ENCODE data around the gene IL18BP. TPM values are rescaled to one million over a fixed set of nuclear protein-coding genes. Genes with fewer than 3 reads are reported as not detected.

Gene IL18BP
- total RNA-seq, 3 donors from 2014 or later = 7.6 to 14.5 (median 13.7) TPM

GRCh38 chr11:72038491-72038890 lies 39.8 kb downstream of the IL18BP start:
- no peaks in the 10 kb centered on the region for H3K9me3 ChIP-seq
- no peak for TF ChIP-seq CTCF (IDR thresholded peaks at IDR 0.05)
- intact Hi-C loops (cut with DNase I, micrococcal nuclease) = no loop called here
- no peaks in the 10 kb centered on the region for H3K36me3 ChIP-seq (ENCODE audit: low read depth)
- peaks cover 52% of the 10 kb centered on the region for H3K4me1 ChIP-seq (ENCODE audit: low read depth)
- DNase-seq (peak in 2 of 3 donors; percentile 57 to 64), ATAC-seq (peak; percentile 13)
- H3K4me3 ChIP-seq = no peak overlapping the region

DNA sequence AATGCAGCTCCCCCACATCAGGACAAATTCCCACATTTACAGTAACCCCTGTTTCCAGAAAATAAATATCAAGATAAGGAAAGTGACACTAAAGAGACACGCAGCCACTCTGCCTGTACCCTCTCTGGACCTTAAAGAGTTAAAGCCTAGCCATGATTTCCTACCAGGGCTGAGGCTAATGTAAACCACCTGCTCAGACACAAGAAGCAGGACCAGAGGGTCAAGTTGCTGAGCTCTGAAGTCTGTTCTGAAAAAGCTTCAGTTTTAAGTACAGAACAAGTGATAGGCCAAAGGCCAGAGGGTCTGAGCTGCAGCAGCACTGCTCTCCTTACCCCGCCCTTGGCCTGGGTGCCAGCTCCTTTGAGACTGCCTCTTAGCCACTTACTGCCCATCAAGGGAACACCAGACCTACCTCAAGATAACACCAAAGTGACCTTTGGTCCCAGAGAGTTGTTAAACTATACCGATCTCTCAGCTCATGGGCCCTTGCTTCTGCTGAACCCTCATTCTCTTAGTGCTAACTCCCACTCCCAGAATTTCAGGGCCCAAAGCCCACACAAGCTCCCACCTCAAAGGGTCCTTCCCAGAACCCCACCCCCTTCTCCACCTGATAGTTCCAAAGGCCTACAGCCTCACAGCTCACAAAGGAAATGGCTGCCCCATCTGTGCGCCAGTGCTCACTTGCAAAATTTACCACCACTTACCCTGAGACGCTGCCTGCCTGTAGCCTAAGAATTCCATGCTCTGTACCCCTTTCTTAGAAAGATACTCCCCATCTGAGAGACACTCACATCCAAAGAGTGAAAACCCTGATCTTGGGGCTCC lies 40.5 kb downstream of the IL18BP start:
- no peaks in the 10 kb centered on the region for H3K36me3 ChIP-seq (ENCODE audit: low read depth)
- intact Hi-C loops (cut with DNase I, micrococcal nuclease) = no loop called here
- DNase-seq = peak; percentile 83 to 87 (median 85)
- peak overlapping the region; percentile 11 for H3K4me3 ChIP-seq
- TF ChIP-seq CTCF (IDR thresholded peaks at IDR 0.05) = no peak
- peaks cover 54% of the 10 kb centered on the region for H3K4me1 ChIP-seq (ENCODE audit: low read depth)
- no peaks in the 10 kb centered on the region for H3K9me3 ChIP-seq
- ATAC-seq = peak; percentile 72

- H3K9me3 ChIP-seq = no peaks in the 10 kb centered on the region
- peak overlapping the region; percentile 11 for H3K4me3 ChIP-seq
- peaks cover 54% of the 10 kb centered on the region for H3K4me1 ChIP-seq (ENCODE audit: low read depth)
- no peaks in the 10 kb centered on the region for H3K36me3 ChIP-seq (ENCODE audit: low read depth)
- TF ChIP-seq CTCF (IDR thresholded peaks at IDR 0.05) = no peak
- ATAC-seq (peak; percentile 26), DNase-seq (peak; percentile 45 to 68 (median 53))
- intact Hi-C loops (cut with DNase I, micrococcal nuclease) = no loop called here
Measured at GRCh38 chr11:72039856-72040401, 41.2 kb downstream of the IL18BP start.

- Histone ChIP-seq H3K4me1 (ENCODE audit: low read depth) (peaks cover 54% of the 10 kb centered on the region), H3K9me3 (no peaks in the 10 kb centered on the region), H3K4me3 (peak overlapping the region; percentile 28), H3K36me3 (ENCODE audit: low read depth) (no peaks in the 10 kb centered on the region)
- ATAC-seq = peak; percentile 76
- intact Hi-C loops (cut with DNase I, micrococcal nuclease) = no loop called here
- TF ChIP-seq CTCF (IDR thresholded peaks at IDR 0.05) = no peak
- DNase-seq = peak; percentile 94 to 97 (median 95)
Measured at GRCh38 chr11:72040491-72041363, 42.0 kb downstream of the IL18BP start.

- DNase-seq (peak; percentile 77 to 79 (median 78)), ATAC-seq (peak; percentile 61)
- H3K4me1 ChIP-seq (ENCODE audit: low read depth) = peaks cover 53% of the 10 kb centered on the region
- no peaks in the 10 kb centered on the region for H3K36me3 ChIP-seq (ENCODE audit: low read depth)
- H3K9me3 ChIP-seq = no peaks in the 10 kb centered on the region
- intact Hi-C loops (cut with DNase I, micrococcal nuclease) = no loop called here
- no peak for TF ChIP-seq CTCF (IDR thresholded peaks at IDR 0.05)
- peak overlapping the region; percentile 28 for H3K4me3 ChIP-seq
Measured at GRCh38 chr11:72041364-72042063, 42.8 kb downstream of the IL18BP start.
